Endothelial cell of umbilical vein (primary cell): Measurements from ENCODE around the gene CNTROB. TPM values are rescaled to one million over a fixed set of nuclear protein-coding genes. Genes with fewer than 3 reads are reported as not detected.

Experiments
- BruUV-seq: library from RNA; stranded (reverse); fragments of 400-500 nt; replicated peaks from 2 replicates; lab custom pipeline; 2021; lab: Mats Ljungman, UMichigan
- CTCF ChIA-PET: fragments of 300-600, 350-600 bp; sonication (Branson Sonifier 250); formaldehyde crosslinking; loops from one replicate; lab custom pipeline; 2021; ENCODE audit warnings: antibody characterized with exemption, inconsistent platforms; lab: Charles Lee
- POLR2A ChIA-PET: fragments of 300-600, 350-600 bp; sonication (Branson Sonifier 250); formaldehyde crosslinking; loops from one replicate; lab custom pipeline; 2021; ENCODE audit warnings: antibody characterized with exemption, inconsistent platforms; lab: Charles Lee
- DNase-seq: peaks from one replicate; pipeline ENCODE4 v3.0.0-alpha.2; 2011; ENCODE audit warnings: low read depth, low spot score
- FAIRE-seq: peaks from 2 replicates; lab custom pipeline; 2011; peaks lifted over from hg19 to GRCh38; lab: Jason Lieb, UNC
- H2AFZ ChIP-seq: 2 replicates; pipeline ENCODE4 v1.6.0; 2012; ENCODE audit warnings: low read depth, low read length, control low read depth, inconsistent platforms
- H3K27ac ChIP-seq: 2 replicates; pipeline ENCODE4 v1.5.1; 2011; ENCODE audit warnings: low read depth, mild to moderate bottlenecking, control low read depth, low read length, moderate library complexity; ENCODE audit not compliant: insufficient read depth
- H3K27me3 ChIP-seq, 2 experiments: 2 replicates each; pipeline versions ENCODE4 v1.6.0 to v1.6.1; 2011; ENCODE audit warnings: low read length in 2 of 2, mixed read lengths in 1 of 2; ENCODE audit not compliant: control insufficient read depth in 2 of 2, insufficient read depth in 2 of 2
- H3K36me3 ChIP-seq, 2 experiments: 2 replicates in 1 of 2; 3 replicates in 1 of 2; pipeline ENCODE4 v1.5.1; 2011; ENCODE audit warnings: low read length in 2 of 2, mild to moderate bottlenecking in 1 of 2, moderate library complexity in 1 of 2; ENCODE audit not compliant: control insufficient read depth in 2 of 2, insufficient read depth in 2 of 2; ENCODE audit errors: extremely low read depth in 1 of 2
- H3K4me1 ChIP-seq: 3 replicates; pipeline ENCODE4 v1.5.1; 2011; ENCODE audit warnings: mild to moderate bottlenecking, low read length; ENCODE audit not compliant: control insufficient read depth, insufficient read depth; ENCODE audit errors: extremely low read depth
- H3K4me2 ChIP-seq: 2 replicates; pipeline ENCODE4 v1.6.1; 2011; ENCODE audit warnings: low read length, control low read depth, mixed read lengths; ENCODE audit not compliant: insufficient read depth
- H3K4me3 ChIP-seq, 3 experiments: fragments of 200-600 bp in 1 of 3; sonication (generic), shearing (Covaris generic) in 1 of 3; replicated peaks in 1 of 3; 2 replicates each; pipeline ENCODE4 v1.5.1; 2011 to 2016; ENCODE audit warnings: control low read depth in 3 of 3, low read length in 3 of 3, mild to moderate bottlenecking in 2 of 3, inconsistent platforms in 1 of 3, low read depth in 1 of 3, moderate library complexity in 1 of 3; ENCODE audit not compliant: insufficient read depth in 1 of 3
- H3K79me2 ChIP-seq: 2 replicates; pipeline ENCODE4 v1.6.0; 2012; ENCODE audit warnings: low read length, inconsistent platforms; ENCODE audit not compliant: control insufficient read depth, insufficient read depth
- H3K9ac ChIP-seq: replicated peaks from 2 replicates; pipeline ENCODE3; 2011; ENCODE audit warnings: low read length, control low read depth; ENCODE audit not compliant: insufficient read depth; ENCODE audit errors: extremely low read depth
- H3K9me1 ChIP-seq: replicated peaks from 3 replicates; pipeline ENCODE4 v1.6.0; 2011; ENCODE audit warnings: mild to moderate bottlenecking, low read length; ENCODE audit not compliant: control insufficient read depth, insufficient read depth; ENCODE audit errors: extremely low read depth
- H3K9me3 ChIP-seq: replicated peaks from 2 replicates; pipeline ENCODE4 v1.5.1; 2012; ENCODE audit warnings: low read length, inconsistent platforms; ENCODE audit not compliant: control insufficient read depth, insufficient read depth
- H4K20me1 ChIP-seq: replicated peaks from 2 replicates; pipeline ENCODE3; 2011; ENCODE audit warnings: mild to moderate bottlenecking, low read length; ENCODE audit not compliant: control insufficient read depth, insufficient read depth; ENCODE audit errors: extremely low read depth
- CTCF ChIP-seq, 2 donors: IDR thresholded peaks; 1 replicate in 1 of 2; 2 replicates in 1 of 2; pipeline ENCODE4 v1.5.1; 2011; ENCODE audit warnings: low read length in 2 of 2, mild to moderate bottlenecking in 2 of 2, moderate library complexity in 2 of 2, control low read depth in 1 of 2, inconsistent platforms in 1 of 2, low read depth in 1 of 2; ENCODE audit not compliant: insufficient read depth in 1 of 2; ENCODE audit errors: extremely low read depth in 1 of 2
- EZH2 ChIP-seq: IDR thresholded peaks from 2 replicates; pipeline ENCODE4 v1.6.1; 2012; ENCODE audit warnings: borderline replicate concordance, low read depth, mild to moderate bottlenecking, moderate library complexity, low read length, inconsistent platforms; ENCODE audit not compliant: severe bottlenecking
- FOS ChIP-seq: IDR thresholded peaks from 2 replicates; pipeline ENCODE4 v1.6.1; 2011; ENCODE audit warnings: mild to moderate bottlenecking, low read length, moderate library complexity, borderline replicate concordance; ENCODE audit not compliant: insufficient read depth
- GATA2 ChIP-seq: IDR thresholded peaks from 2 replicates; pipeline ENCODE4 v1.7.0; 2011; ENCODE audit warnings: low read depth, mild to moderate bottlenecking, moderate library complexity, mixed read lengths, low read length; ENCODE audit not compliant: insufficient read length, insufficient read depth
- JUN ChIP-seq: IDR thresholded peaks from 2 replicates; pipeline ENCODE4 v1.6.1; 2011; ENCODE audit warnings: borderline replicate concordance, low read depth; ENCODE audit not compliant: insufficient read length, insufficient read depth
- MAX ChIP-seq: IDR thresholded peaks from 2 replicates; pipeline ENCODE4 v1.6.1; 2011; ENCODE audit not compliant: insufficient read depth, insufficient read length
- MYC ChIP-seq: IDR thresholded peaks from one replicate; pipeline ENCODE4 v1.6.1; 2011; ENCODE audit warnings: mild to moderate bottlenecking, low read depth, low read length
- POLR2A ChIP-seq: IDR thresholded peaks from 2 replicates; pipeline ENCODE4 v1.6.1; 2012; ENCODE audit warnings: low read depth, mild to moderate bottlenecking, control low read depth, low read length
- POLR2AphosphoS5 ChIP-seq: IDR thresholded peaks from 2 replicates; pipeline ENCODE4 v1.6.1; 2012; ENCODE audit warnings: low read depth, mild to moderate bottlenecking, control low read depth, low read length, moderate library complexity; ENCODE audit not compliant: insufficient read depth
- dilution Hi-C: fragments of 300-500 bp; cut with MboI; formaldehyde crosslinking; loops from one replicate; pipeline ENCODE4 v1.15.0; 2019; ENCODE audit warnings: low sequenced_read_pairs; ENCODE audit not compliant: extremely low pct_ligation_motif_present
- intact Hi-C: fragments of 100-400 bp; cut with micrococcal nuclease; formaldehyde crosslinking; loops from one replicate; pipeline ENCODE4 v1.10.0; 2022
- polyA plus RNA-seq, 4 experiments: library from polyadenylated mRNA; depleted of rRNA in 3 of 4; stranded (reverse) in 3 of 4; unstranded in 1 of 4; fragments of >200 nt; gene quantifications; 2 replicates each; pipeline versions ENCODE4 v1.2.1 to v1.2.3, GENCODE V29; 2011 to 2012; ENCODE audit warnings: missing spikeins in 1 of 4
- total RNA-seq: library from RNA; stranded (reverse); gene quantifications from 2 replicates; pipeline ENCODE4 v1.2.3, GENCODE V29; 2021

CNTROB gene
- total and polyA plus RNA-seq, 2 donors (not counting 3 experiments of a cell fraction or from before 2014, with no cell fraction given): 24.9 to 47.2 TPM

GRCh38 chr17:7974638-7975131, 42.7 kb downstream of the CNTROB start:
- no peak for FAIRE-seq
- H2AFZ ChIP-seq: no peak overlapping the region
- CTCF ChIA-PET: interaction anchor here (1.8 to 1.9 kb wide), 2 partner anchors 14 to 15 kb away, joined by 9 read pairs; no protein-coding TSS in a partner anchor
- no peaks in the 10 kb centered on the region for H3K79me2 ChIP-seq
- H3K9ac ChIP-seq: no peak overlapping the region
- no peaks in the 10 kb centered on the region for H3K9me1 ChIP-seq
- no TSS peak for BruUV-seq
- H4K20me1 ChIP-seq: no peaks in the 10 kb centered on the region
- no peaks in the 10 kb centered on the region for H3K4me1 ChIP-seq
- TF ChIP-seq GATA2: no peak
- TF ChIP-seq JUN: no peak
- no peak for TF ChIP-seq POLR2A
- TF ChIP-seq FOS: no peak
- no peak for TF ChIP-seq EZH2
- TF ChIP-seq MAX: no peak
- no peak for TF ChIP-seq MYC
- no peak for TF ChIP-seq CTCF (IDR thresholded peaks at IDR 0.05; ENCODE audit: extremely low read depth in 1 of 2, insufficient read depth in 1 of 2, low read depth in 1 of 2, low read length in 2 of 2)
- TF ChIP-seq POLR2AphosphoS5: no peak
- H3K27ac ChIP-seq: no peak overlapping the region
- dilution Hi-C loops: no loop called here
- no peak overlapping the region for H3K4me2 ChIP-seq
- intact Hi-C loops: no loop called here
- DNase-seq: no peak
- peaks cover 0 to 2% of the 10 kb centered on the region in 2 experiments for H3K27me3 ChIP-seq
- H3K9me3 ChIP-seq: peaks cover 6% of the 10 kb centered on the region
- POLR2A ChIA-PET: no interaction called here
- no peak overlapping the region for H3K4me3 ChIP-seq
- H3K36me3 ChIP-seq: no peaks in the 10 kb centered on the region
